Measurements from ENCODE around the gene WASHC4. TPM values are rescaled to one million over a fixed set of nuclear protein-coding genes. Genes with fewer than 3 reads are reported as not detected.

Gene WASHC4
- total RNA-seq, 1 experiment from 2014 or later = 25.5 TPM

DNA sequence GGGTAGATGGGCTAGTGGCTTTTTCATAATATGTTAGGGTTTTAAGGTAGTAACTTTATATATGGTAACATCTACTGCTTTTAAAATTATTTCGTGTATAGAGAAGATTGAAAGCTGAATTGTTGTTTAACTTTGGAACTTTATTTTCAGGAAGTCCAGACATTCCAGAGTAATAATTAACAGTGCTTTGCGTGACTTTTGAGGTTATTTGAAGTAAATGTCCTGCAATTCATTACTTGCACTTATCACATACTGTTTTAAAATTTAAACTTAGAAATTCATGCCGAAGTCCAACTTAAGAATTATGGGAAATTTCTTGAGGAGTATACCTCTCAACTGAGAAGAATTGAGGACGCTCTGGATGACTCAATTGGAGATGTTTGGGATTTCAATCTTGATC is 3.3 kb downstream of the WASHC4 start:
- ChIA-PET POLR2A (no interaction called here), RAD21 (ENCODE audit: low non-redundant PET in 1 of 2, low total read pairs in 2 of 2, uncharacterized antibody in 2 of 2, unreplicated experiment in 2 of 2) (no interaction called here), CTCF (no interaction called here)
- intact Hi-C loops (cut with micrococcal nuclease) = no loop called here
- Histone ChIP-seq H3K27ac (ENCODE audit: low read depth, low read length) (no peak overlapping the region), H3K9me2 (ENCODE audit: insufficient read depth) (no peaks in the 10 kb centered on the region), H3K9me3 (ENCODE audit: control insufficient read depth in 1 of 2, insufficient read depth in 1 of 2, low read depth in 1 of 2, low read length in 2 of 2) (no peaks in the 10 kb centered on the region), H3K36me3 (ENCODE audit: control insufficient read depth in 1 of 2, insufficient read depth in 2 of 2, low read length in 2 of 2) (peaks cover 8% of the 10 kb centered on the region in 2 experiments), H3K4me3 (replicated peaks in 1 of 2; ENCODE audit: low read depth in 1 of 2, low read length in 2 of 2) (no peak overlapping the region), H3K4me2 (ENCODE audit: low read length) (no peak overlapping the region), H3K9ac (ENCODE audit: low read length) (no peak overlapping the region), H4K20me1 (ENCODE audit: insufficient read depth) (no peaks in the 10 kb centered on the region), H3K27me3 (ENCODE audit: insufficient read depth, low read length) (no peaks in the 10 kb centered on the region), H3K4me1 (ENCODE audit: control insufficient read depth in 1 of 2, insufficient read depth in 2 of 2, low read length in 2 of 2) (peaks cover 3 to 27% of the 10 kb centered on the region in 2 experiments; a peak in 3 of 4 replicates), H2AFZ (ENCODE audit: low read depth, low read length, poor library complexity, severe bottlenecking) (no peak overlapping the region), H3K79me2 (ENCODE audit: insufficient read depth, low read length) (peaks cover 60% of the 10 kb centered on the region)
- ATAC-seq (no peak), DNase-seq (ENCODE audit: low read depth, low spot score) (no peak)
- no TSS peak for BruUV-seq (replicated peaks)
- TF ChIP-seq, protein P1, sequence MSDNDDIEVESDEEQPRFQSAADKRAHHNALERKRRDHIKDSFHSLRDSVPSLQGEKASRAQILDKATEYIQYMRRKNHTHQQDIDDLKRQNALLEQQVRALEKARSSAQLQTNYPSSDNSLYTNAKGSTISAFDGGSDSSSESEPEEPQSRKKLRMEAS (IDR thresholded peaks at IDR 0.05) = no peak
- TF ChIP-seq RAD21 (IDR thresholded peaks at IDR 0.05; ENCODE audit: low read depth) (no peak), SRF (IDR thresholded peaks at IDR 0.05; ENCODE audit: low read depth) (no peak), TCF7L2 (IDR thresholded peaks at IDR 0.05; ENCODE audit: borderline replicate concordance, extremely low read depth, insufficient read depth, insufficient read length) (no peak), ELF1 (IDR thresholded peaks at IDR 0.05; ENCODE audit: borderline replicate concordance, low read depth) (no peak), ZNF274 (IDR thresholded peaks at IDR 0.05; ENCODE audit: low read depth, low read length) (no peak)
- TF ChIP-seq, protein P2, sequence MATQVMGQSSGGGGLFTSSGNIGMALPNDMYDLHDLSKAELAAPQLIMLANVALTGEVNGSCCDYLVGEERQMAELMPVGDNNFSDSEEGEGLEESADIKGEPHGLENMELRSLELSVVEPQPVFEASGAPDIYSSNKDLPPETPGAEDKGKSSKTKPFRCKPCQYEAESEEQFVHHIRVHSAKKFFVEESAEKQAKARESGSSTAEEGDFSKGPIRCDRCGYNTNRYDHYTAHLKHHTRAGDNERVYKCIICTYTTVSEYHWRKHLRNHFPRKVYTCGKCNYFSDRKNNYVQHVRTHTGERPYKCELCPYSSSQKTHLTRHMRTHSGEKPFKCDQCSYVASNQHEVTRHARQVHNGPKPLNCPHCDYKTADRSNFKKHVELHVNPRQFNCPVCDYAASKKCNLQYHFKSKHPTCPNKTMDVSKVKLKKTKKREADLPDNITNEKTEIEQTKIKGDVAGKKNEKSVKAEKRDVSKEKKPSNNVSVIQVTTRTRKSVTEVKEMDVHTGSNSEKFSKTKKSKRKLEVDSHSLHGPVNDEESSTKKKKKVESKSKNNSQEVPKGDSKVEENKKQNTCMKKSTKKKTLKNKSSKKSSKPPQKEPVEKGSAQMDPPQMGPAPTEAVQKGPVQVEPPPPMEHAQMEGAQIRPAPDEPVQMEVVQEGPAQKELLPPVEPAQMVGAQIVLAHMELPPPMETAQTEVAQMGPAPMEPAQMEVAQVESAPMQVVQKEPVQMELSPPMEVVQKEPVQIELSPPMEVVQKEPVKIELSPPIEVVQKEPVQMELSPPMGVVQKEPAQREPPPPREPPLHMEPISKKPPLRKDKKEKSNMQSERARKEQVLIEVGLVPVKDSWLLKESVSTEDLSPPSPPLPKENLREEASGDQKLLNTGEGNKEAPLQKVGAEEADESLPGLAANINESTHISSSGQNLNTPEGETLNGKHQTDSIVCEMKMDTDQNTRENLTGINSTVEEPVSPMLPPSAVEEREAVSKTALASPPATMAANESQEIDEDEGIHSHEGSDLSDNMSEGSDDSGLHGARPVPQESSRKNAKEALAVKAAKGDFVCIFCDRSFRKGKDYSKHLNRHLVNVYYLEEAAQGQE (IDR thresholded peaks at IDR 0.05; ENCODE audit: low read depth) = no peak

All from HCT116 (cell line).